HG02970 (cell line): ENCODE measurements around the gene RINL.

Source experiments
- ATAC-seq: cut with Tn5 transposase; IDR thresholded peaks from one replicate; pipeline ENCODE4 v1.9.1; 2021; ENCODE audit warnings: mild to moderate bottlenecking, moderate library complexity, moderate number of reproducible peaks; ENCODE audit not compliant: unreplicated experiment, low FRiP score

Gene RINL

DNA sequence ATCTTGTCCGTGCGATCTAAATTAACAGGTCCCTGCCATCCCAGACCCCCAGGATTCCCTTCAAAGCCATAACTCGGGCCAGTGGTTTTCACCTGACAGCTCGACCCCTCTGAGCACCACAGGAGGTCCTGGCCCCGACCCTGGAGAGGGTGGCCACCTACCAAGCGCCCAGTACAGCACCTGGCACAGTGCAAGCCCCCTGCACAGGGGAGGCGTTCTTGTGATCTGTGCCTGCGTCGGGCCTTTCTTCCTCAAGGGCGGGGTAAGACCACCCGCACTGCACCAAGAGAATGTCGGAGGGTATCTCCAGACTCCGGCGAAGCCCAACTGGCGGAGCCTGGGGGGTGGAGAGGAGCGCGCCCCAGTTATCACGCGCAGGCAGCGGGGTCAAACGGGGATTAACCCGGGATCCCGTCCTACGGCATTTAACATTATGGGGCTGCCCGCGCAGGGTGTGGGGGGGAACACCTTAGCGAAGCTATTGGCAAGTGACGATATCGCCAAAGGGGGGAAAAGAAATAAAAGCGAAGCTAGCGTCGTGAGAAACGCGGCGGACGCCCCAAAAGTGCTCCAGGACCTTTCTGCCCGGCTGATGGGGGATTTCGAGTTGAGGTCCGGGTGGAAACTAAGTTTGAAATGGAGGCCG is 27.0 kb downstream of the RINL start:
- ATAC-seq, result no peak

DNA sequence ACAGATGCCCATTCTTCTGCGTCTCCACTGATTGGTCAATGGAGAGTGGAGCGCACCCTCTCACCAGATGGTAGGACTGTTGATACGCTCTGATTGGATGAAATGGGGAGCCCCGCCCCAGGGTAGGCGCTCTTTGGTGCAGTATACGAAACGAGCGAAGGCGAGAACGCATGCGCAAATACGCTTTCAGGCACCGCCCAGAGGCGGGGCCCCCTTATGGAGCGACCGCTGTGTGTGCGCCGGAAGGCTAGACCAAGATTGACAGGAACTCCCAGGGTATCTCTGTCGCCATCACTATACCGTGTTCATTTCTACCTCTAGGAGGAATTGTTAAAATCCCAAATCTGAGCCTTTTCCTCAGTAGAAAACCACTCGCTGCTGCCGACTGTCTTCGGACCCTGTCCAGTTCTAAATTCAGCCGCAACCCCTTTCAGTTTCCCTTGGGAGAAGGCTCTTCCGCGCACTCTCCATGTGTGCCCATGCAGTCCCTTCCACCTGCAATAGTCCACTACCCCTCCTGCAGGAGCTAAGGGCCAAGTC is 27.6 kb downstream of the RINL start:
- ATAC-seq, result peak; percentile 61

DNA sequence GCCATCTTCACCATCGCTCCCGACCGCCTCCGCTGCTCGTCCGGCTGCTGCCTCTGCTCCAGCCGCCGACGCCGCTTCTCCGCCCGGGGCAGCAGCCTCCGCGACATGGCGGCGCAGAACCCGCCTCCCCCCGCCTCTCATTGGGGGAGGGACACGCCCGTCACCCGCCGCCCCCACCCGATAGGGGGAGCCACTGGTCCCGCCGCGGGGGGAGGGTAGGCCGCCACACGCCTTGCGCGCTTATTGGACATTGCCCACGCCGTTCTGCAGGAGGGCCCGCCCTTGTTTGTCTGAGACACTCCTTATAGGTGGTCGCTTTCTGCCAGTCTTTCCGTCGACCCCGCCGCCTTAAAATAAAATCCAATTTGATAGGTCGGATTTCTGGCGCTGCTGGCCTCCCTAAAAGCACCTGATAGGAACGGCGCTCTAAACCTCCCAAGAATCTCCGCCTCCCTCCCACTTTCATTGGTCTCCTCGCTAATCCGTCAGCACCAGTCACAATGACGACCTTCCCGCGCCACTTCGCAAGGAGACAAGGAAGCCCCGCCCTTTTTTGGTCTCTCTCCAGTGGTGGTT is 28.1 kb downstream of the RINL start, which contains the start of gene HNRNPL:
HNRNPL (minus strand) TSS at position 127 of the 576 bp plus-strand sequence; CDS start at position 107, 20 bp downstream.
- ATAC-seq, result peak; percentile 47

DNA sequence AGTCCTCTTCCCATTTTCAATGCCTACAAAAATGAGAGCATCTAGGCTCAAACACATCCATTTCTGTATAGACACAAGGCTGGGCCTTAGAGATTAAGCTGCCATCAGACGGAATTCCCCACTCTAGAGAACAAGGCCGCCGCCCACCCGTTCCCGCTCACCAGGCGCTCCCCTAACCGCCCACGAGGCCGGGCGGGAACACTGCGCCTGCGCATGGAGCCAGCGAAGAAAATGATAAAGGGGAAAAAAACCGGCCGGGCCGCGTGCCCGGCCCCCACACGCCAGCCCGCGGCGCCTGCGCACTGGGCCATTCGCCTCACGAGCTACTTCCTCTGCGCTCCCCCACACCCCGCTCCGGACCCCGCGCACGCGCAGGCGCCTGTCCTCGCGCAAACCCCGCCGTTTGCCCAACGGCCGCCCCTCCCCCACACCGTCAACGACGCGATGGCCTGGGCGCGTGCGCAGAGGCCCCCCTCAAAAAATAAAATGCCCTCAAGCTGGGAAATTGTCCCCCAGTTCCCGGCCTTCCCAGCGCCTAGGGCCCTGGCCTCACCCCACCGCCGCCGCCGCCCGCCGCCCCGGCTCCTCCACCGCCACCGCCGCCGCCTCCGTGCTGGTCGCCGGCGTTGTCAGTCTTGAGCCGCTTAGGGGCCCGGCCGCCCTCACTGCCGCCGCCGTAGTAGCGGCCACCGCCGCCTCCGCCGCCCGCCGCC is 28.8 kb downstream of the RINL start:
- ATAC-seq, result peak; percentile 32

DNA sequence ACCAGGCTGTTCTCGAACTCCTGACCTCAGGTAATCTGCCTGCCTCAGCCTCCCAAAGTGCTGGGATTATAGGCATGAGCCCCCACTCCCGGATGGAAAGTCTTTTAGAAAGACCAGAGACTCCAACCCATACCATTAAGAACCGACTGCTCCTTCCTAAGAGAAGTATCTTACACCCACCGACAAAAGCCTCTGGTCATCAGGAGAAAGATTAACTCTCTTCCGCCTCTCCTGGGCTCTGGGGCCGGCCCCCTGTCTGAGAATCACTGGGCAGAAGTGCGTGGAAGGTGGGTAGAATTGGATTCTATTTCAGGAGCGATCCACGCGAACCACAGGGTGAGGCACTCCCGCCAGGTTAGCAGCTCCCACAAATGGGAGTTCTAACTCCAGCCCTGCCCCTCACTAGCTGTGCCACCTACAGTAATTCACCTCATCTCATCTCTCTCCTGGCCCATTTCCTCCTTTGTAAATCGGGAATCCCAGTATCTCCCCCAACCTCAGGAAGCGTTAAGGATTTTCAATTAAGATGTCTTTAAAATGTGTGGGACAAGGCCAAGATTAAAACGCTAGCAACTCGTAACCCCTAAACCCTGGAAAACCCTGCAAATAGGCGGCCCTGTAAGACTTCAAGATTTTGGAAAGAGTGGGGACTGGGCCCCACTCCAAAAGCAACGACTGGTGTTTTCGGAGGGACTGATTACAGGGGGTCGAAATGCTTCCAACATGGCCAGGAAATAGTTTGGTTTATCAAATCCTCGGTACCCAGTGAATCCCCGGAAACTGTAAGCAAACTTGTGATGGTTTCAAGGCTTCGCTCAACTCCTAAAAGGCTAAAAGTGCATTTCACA is 29.6 kb downstream of the RINL start:
- no peak for ATAC-seq

DNA sequence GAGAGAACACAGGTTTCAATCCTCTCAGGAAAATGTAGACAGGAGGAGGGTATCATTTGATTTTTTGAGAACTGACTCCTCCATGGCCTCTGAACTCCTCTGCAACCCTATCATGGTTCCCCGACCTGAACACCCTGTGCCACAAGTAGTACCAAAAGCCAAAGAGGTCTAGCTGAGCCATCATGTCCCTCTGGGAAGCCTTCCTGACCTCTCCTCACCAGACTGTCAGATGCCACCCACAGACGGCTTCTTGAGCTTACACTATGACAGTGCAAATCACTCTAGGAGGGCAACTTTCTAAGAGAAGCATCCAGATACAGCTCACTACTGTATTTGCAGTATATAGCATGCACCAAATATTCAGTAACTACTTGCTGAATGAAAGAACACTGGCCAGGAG is 32.0 kb downstream of the RINL start:
- no peak for ATAC-seq

DNA sequence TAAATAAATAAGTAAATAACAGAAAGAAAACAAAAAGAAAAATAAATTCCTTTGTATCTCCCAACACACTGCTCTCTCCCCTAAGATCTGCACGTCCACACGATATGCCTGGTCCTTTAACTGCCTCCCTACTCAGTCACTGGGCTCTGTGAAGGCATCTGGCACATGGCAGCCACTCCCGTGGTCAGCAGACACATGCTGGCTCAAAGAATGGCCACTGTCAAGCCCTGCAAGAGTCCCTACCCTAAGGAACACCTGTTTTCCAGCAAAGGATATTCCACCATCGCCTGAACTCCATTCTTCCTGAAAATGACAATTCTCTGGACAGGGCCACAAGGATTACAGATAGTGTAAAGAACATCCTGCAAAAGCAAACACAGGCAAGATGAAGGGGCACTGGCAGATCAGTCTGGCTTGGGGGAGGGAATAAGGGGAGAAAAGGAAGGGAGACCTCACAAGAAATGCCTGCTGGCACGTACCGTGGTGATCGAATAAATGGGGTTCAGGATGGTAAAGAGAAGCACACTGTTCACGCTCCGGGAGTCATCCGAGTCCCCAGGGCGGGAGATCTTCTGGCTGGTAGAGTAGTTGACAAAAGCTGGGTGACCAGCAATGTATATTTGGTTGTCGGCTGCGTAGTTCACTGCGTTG is 32.6 kb downstream of the RINL start:
- ATAC-seq, result no peak

DNA sequence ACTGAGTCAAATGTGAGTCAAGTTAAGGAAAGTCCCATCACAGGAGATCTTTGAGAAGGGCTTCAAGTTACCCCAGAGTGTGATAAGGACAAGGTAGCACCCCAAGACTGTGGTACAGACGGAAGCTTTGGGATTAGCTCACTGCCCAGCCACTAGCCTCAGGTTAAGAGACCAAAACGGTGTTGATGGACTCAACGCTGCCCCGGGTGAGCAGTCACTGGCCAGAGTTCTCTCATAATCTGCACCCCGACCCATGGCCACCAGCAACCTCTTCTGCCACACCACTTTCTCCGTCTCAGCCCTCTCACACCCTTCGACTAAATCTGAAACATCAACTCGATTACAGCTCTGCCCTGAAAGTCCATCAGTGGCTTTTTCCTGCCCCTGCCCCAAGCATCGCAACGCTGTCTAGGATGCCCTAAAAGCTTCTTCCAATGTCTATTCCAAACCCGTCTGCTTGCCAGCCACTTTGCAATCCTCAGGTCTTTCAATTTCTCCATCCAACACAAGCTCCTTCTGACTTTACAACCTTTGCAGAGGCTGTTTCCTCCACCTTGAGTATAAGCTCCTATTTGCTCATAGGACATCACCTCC is 33.9 kb downstream of the RINL start:
- no peak for ATAC-seq

DNA sequence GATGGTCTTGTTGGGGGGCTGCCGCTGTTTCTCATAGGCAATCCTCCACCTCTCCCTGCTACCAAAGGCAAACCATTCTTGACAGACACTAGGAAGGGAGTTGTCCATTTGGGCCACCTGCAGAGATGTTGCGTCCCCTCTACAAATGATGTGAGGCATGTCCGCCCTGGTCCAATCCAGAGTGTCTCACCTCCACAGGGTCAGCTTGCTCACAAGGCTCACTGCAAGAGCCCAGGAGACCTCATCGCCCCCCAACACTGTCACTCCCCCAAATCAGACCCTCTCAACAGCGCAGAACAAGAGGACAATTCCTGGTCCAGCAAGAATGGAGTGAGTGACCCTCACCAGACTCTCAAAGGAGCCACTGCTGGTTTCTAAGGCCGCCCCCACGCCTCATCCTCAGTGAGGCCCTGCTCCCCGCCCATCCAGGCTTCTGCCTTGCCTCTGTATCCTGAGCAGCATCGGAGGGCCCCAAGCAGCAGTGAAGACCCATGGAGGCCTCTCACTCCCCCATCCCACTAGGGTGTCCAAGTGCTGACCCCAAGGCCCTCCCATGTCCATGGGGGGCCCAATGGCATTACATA is 34.8 kb downstream of the RINL start:
- ATAC-seq, result no peak

DNA sequence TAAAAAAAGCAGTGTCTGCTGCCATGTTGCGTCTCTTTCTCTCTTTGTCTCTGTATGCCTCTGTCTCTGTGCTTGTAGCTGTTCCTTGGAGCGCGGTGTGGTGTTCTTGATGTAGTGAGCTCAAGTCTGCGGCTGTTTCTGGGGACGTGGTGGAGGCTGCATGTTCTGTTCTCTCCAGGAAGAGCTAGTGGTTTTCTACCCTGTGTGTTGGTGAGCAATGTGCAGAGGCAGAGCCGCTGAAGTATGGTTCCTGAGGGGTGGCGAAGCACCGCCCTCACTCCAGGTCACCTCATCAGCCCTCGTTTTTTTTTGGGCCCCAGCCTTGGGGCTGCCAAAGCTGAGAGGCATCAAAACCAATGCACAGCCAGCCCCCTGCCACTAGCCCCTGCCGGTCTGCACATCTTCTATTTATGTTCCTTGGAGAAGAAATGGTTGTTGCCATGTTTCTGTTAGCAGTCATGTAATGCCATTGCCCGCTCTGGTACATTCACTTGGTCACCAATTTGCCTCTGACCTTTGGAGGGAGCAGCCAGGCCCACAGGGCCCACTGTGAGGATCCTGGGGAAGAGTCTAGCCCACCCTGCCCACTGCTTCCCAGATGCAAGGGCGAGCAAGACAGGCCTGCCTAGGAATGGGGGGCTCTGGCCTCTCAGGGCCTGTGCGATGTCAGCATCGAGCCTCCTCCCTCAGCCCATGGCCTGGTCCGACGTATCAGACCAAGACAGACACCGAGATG is 35.5 kb downstream of the RINL start:
- no peak for ATAC-seq

DNA sequence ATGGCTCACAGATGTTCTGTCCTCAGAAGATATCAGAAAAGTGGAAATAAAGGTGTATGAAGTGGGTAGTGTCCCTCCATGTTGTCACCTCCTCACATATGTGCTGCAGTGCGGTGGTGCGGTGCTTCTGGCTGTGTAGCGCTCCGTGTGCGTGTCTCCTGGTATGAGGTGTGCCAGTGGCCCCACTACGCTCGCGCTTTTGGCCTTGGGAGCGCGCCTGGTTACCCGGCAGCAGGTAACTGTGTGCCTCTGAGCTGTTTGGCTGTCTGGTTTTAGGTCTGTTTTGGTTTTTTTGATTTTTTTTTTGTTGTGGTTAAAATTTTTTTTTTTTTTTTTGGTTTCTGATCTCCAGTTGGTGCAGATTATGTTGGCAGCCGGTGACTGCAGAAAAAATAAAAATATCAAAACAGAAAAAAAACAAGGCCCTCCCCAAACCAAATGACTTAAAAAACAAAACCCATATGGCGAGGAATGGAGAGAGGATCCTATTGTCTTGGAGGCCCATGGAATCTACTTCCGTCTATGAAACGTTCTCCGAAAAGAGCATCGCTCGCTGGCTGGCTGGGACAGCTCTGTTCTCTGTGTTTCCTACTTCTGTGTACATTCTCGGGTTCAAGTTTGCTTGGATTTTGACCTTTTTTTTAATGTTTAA is 36.2 kb downstream of the RINL start:
- ATAC-seq, result no peak

DNA sequence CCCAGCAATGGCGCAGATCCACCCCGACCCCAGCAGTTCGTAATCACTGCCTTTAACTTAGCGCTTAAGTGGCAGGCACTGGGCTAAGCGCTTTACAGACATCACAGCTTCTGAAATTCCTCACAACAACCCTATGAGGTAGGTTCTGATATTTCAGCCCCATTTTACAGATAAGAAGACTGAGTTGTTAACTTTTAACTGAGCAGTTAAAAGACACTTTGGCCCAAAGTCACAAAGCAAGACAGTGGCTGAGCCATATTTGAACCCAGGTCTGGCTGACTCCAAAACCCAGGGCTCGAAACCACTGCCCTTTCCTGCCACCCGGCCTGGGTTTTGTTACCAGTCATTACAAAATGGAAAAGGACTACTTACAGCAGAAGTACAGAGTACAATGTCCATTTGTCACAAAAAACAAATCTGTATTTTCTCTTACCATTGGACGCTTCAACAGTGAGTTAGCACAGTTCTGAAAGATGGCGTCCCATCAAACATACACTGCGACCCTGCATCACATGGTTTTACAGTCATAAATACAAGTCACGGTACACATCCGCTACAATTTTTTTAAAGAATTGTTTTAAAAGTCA is 36.8 kb downstream of the RINL start:
- ATAC-seq, result no peak

DNA sequence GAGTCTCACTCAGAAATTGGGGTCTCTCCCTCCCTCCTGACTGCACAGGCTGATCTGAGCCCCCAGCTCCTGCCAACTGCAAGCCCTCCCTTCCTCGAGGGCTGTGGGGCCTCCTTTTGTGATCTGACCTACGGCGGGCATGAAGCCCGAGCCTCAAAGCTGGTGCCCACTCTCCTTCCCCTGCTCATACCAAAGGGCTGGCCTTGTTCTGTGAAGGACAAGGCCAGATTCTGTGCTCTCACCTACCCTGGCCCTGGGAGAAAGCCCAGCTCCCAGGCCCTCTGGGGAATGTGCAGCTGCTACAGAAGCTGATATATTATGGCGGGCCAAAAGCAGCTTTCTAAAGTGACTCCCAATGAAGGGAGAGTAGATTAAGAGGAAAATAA is 37.5 kb downstream of the RINL start:
- ATAC-seq, result no peak

DNA sequence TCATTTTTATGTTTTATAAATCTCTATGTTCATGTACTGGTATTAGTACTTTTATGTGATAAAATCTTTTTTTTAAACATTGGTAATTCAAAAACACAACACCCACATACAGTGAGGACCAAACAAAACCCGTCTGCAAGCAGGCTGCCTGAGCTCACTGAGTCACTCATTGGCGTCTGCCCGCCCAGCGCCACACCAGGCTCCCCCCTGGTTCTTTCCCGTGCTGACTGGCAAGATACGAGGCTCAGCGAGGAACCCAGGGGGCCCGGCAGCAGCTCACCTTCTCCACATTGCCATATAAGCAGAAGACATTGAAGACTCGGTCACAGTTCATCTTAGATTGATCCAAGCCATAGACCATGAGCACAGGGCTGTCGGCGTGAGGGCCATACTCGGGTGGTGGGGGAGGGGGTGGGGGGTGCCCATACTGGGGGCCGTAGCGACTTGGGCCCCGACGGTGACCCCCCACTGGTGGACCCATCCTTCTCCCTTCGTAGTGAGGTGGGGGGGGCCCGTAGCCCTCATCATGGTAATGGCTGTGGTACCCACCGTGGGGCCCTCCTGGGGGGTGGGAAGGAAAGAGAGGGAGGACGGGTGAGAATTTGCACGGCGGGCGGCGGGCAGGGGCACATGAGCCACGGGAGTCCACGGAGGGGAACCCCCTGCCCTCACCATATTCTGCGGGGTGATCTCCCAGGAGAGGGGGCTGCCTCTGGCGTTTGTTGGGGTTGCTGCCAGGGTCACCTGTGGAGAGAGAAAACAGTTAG is 38.1 kb downstream of the RINL start:
- ATAC-seq, result no peak

DNA sequence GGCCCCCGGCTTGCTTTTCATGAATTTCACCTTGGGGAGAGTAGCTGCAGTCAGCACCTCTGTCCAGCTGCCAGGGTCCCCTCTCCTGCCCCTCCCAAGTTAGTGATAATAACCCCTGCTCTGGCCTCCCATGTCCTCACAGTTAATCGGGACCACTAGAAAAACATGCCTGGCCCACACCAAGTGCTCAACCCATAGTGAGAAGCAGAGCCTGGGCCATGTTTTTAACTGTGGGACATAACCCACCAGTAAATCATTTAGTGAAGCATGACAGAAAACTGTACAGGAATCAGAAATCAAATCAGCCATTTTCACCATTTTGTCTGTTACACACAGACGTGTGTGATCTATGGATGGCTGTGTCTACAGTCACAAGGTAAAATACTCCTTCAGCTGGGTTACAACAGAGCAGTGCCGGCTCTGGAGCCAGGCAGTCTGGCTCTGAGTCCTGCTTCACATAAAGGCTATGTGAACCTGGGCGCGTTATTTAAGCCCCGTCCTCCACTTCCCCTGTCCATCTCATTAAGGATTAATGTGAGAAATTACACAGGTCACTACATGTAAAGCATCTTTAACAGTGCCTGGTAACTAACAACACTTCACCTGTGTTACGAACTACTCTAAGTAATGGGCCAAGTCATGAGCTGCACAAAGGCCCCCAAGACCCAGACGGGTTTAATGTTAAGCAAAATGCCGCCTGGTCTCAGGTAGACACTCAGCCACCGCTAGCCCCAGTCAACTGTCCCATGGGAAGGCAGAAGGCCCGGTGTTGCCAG is 38.9 kb downstream of the RINL start:
- ATAC-seq, result no peak

DNA sequence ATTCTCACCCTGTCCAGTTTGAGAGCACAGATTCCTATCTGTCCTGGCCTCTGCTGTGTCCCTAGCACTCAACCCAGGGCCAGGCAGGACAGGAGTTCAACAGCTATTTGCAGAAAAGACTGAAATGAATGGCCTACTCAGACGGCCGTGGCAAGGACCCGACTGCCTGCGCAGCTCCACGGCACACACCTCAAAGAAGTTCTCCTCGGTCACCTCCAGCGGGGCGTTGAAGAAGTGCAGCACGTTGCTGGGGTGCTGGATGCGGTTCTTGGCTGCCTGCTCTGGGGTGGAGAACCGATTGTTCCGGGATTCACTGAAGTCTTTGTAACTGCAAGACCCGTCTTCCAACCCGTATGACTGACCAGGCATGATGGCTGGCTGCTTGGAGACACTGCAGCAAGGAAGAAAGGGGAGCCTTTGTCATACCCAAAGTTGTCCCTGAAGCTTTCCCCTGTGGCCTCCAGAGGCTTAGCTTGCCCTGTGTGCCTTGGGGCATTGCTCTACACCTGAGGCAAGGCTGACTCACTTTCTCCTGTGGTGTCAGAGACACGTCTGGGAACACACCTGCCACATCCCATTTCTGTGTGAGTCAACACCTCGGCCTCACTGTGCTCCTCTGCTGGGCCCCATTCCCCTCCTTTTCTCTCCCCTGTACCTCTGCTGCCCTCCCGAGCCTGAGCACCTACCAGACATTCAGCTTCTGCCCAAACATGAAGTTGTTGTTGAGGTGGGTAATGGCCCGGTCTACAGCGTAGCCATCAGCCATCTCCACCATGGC is 39.7 kb downstream of the RINL start:
- no peak for ATAC-seq
